ENCODE measurements around the gene ZNF570. TPM values are rescaled to one million over a fixed set of nuclear protein-coding genes. Genes with fewer than 3 reads are reported as not detected.

Gene ZNF570
- total and polyA plus RNA-seq, 2 of the 13 experiments (the other 11 are each of a cell fraction or from before 2014, with no cell fraction given), result 1.0 to 4.4 TPM

DNA sequence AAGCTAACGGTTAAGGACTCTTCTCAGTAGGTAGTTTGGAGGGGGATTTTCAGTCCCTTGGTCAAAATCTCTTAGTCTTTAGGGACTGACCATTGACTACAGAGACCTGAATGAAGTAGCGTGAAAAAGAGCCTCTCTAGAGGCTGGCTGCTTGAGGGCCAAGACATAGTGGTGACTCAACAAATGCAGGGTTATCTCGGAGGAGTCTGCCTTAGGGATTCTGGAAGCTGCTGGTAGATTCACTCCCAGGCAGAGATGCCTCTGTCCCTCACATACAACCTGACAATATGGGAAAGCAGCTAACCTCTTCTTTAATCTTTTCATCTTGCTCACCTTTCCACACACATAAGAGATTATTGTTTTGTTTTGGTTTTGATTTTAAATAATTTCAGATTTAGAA, 42.7 kb downstream of the ZNF570 start:
- CTCF ChIA-PET (ENCODE audit: low intra/inter-chr PET ratio, low total read pairs), result no interaction called here
- FAIRE-seq (no peak), ATAC-seq (no peak), DNase-seq (ENCODE audit: low spot score) (no peak)
- Histone ChIP-seq H3K79me2 (ENCODE audit: insufficient read depth, low read length) (no peaks in the 10 kb centered on the region), H3K4me3 (replicated peaks in 1 of 3; ENCODE audit: insufficient read depth in 1 of 3, low read depth in 2 of 3, low read length in 3 of 3) (no peak overlapping the region), H2AFZ (ENCODE audit: low read length) (no peak overlapping the region), H3K4me2 (ENCODE audit: low read depth, low read length) (no peak overlapping the region), H4K20me1 (ENCODE audit: insufficient read depth, low read length) (no peaks in the 10 kb centered on the region), H3K27me3 (ENCODE audit: control insufficient read depth in 1 of 2, insufficient read depth in 2 of 2, low read length in 2 of 2) (no peaks in the 10 kb centered on the region), H3K27ac (ENCODE audit: extremely low read length, insufficient read depth, low read length) (no peak overlapping the region), H3K9me3 (ENCODE audit: low read length) (peaks cover 83% of the 10 kb centered on the region), H3K4me1 (ENCODE audit: insufficient read depth, low read length) (no peaks in the 10 kb centered on the region), H3K36me3 (replicated peaks in 1 of 2; ENCODE audit: control insufficient read depth in 1 of 2, insufficient read depth in 2 of 2, low read length in 2 of 2) (no peaks in the 10 kb centered on the region), H3K9ac (ENCODE audit: insufficient read depth, low read depth, low read length) (no peak overlapping the region)
- intact Hi-C loops (cut with micrococcal nuclease; ENCODE audit: unreplicated experiment) (no loop called here), in situ Hi-C loops (cut with HindIII; ENCODE audit: extremely low pct_ligation_motif_present, low pct_unique_long_range_greater_than_20kb) (no loop called here)
- WGBS (ENCODE audit: low lambda C conversion rate), result 23% methylated on average over 3 of the region's 3 CpGs
- BruUV-seq (replicated peaks), result no TSS peak
- POLR2A ChIA-PET, result no interaction called here
- TF ChIP-seq, protein P1, sequence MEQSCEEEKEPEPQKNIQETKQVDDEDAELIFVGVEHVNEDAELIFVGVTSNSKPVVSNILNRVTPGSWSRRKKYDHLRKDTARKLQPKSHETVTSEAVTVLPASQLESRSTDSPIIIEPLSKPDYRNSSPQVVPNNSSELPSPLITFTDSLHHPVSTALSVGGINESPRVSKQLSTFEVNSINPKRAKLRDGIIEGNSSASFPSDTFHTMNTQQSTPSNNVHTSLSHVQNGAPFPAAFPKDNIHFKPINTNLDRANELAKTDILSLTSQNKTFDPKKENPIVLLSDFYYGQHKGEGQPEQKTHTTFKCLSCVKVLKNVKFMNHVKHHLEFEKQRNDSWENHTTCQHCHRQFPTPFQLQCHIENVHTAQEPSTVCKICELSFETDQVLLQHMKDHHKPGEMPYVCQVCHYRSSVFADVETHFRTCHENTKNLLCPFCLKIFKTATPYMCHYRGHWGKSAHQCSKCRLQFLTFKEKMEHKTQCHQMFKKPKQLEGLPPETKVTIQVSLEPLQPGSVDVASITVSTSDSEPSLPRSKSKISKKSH (CRISPR knock-in tag; IDR thresholded peaks at IDR 0.05; ENCODE audit: borderline replicate concordance), result no peak
- TF ChIP-seq ZNF225 (CRISPR knock-in tag; IDR thresholded peaks at IDR 0.05) (no peak), PAX8 (CRISPR knock-in tag; IDR thresholded peaks at IDR 0.05; ENCODE audit: borderline replicate concordance) (no peak), ZNF891 (CRISPR knock-in tag; IDR thresholded peaks at IDR 0.05) (no peak), ZSCAN29 (CRISPR knock-in tag; conservative IDR thresholded peaks at IDR 0.05) (no peak), ZSCAN30 (CRISPR knock-in tag; IDR thresholded peaks at IDR 0.05) (no peak), ISL2 (CRISPR knock-in tag; IDR thresholded peaks at IDR 0.05) (no peak), ATAD3A (CRISPR knock-in tag; IDR thresholded peaks at IDR 0.05) (no peak), TAF15 (IDR thresholded peaks at IDR 0.05; ENCODE audit: low read depth, low read length, poor library complexity, severe bottlenecking) (no peak), ESRRA (CRISPR knock-in tag; IDR thresholded peaks at IDR 0.05; ENCODE audit: low read depth) (no peak), ZNF7 (CRISPR knock-in tag; IDR thresholded peaks at IDR 0.05) (no peak), ZNF709 (CRISPR knock-in tag; IDR thresholded peaks at IDR 0.05) (no peak), HDAC6 (IDR thresholded peaks at IDR 0.05; ENCODE audit: low read depth, low read length) (no peak), RBM39 (IDR thresholded peaks at IDR 0.05; ENCODE audit: low read depth, low read length, poor library complexity, severe bottlenecking) (no peak), POGZ (CRISPR knock-in tag; IDR thresholded peaks at IDR 0.05) (no peak)
- TF ChIP-seq, protein P2, sequence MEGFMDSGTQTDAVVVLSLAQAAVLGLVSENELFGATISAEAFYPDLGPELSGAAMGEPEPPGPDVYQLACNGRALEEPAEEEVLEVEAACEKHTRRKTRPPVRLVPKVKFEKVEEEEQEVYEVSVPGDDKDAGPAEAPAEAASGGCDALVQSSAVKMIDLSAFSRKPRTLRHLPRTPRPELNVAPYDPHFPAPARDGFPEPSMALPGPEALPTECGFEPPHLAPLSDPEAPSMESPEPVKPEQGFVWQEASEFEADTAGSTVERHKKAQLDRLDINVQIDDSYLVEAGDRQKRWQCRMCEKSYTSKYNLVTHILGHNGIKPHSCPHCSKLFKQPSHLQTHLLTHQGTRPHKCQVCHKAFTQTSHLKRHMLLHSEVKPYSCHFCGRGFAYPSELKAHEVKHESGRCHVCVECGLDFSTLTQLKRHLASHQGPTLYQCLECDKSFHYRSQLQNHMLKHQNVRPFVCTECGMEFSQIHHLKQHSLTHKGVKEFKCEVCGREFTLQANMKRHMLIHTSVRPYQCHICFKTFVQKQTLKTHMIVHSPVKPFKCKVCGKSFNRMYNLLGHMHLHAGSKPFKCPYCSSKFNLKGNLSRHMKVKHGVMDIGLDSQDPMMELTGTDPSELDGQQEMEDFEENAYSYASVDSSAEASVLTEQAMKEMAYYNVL (CRISPR knock-in tag; IDR thresholded peaks at IDR 0.05; ENCODE audit: borderline replicate concordance), result no peak
- TF ChIP-seq, protein P3, sequence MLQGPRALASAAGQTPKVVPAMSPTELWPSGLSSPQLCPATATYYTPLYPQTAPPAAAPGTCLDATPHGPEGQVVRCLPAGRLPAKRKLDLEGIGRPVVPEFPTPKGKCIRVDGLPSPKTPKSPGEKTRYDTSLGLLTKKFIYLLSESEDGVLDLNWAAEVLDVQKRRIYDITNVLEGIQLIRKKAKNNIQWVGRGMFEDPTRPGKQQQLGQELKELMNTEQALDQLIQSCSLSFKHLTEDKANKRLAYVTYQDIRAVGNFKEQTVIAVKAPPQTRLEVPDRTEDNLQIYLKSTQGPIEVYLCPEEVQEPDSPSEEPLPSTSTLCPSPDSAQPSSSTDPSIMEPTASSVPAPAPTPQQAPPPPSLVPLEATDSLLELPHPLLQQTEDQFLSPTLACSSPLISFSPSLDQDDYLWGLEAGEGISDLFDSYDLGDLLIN (CRISPR knock-in tag; IDR thresholded peaks at IDR 0.05; ENCODE audit: borderline replicate concordance), result no peak
